Transverse colon (tissue), 4 donors: ENCODE results near the gene TMEM163.

ENCODE experiments used
- CTCF ChIP-seq, 5 experiments: fragments of 200-600 bp in 3 of 5; fragments of 450-650 bp in 2 of 5; sonication (generic) in 3 of 5; IDR thresholded peaks; 1 replicate in 2 of 5; 2 replicates in 3 of 5; pipeline ENCODE4 v1.5.1; 2016 to 2017; ENCODE audit warnings: antibody characterized with exemption in 5 of 5, inconsistent platforms in 3 of 5, mild to moderate bottlenecking in 2 of 5, moderate library complexity in 1 of 5
- EP300 ChIP-seq: sonication (generic); formaldehyde crosslinking; IDR thresholded peaks from one replicate; pipeline ENCODE4 v1.6.1; 2017; ENCODE audit warnings: antibody characterized with exemption, low read depth
- POLR2A ChIP-seq: fragments of 450-650 bp; IDR thresholded peaks from one replicate; pipeline ENCODE4 v1.6.1; 2016; ENCODE audit warnings: antibody characterized with exemption, mild to moderate bottlenecking, moderate library complexity
- POLR2AphosphoS5 ChIP-seq, 3 donors: sonication (generic); formaldehyde crosslinking; IDR thresholded peaks; one replicate each; pipeline ENCODE4 v1.6.1; 2016; ENCODE audit warnings: antibody characterized with exemption in 3 of 3

- TF ChIP-seq CTCF (IDR thresholded peaks at IDR 0.05) (no peak), POLR2A (no peak), EP300 (no peak), POLR2AphosphoS5 (IDR thresholded peaks at IDR 0.05) (no peak)
Observed at GRCh38 chr2:134601264-134601663, 117.5 kb downstream of the TMEM163 start.
